ENCODE results near the gene CYB5R2.

Gene CYB5R2

GRCh38 chr11:7651140-7651551 lies 22.2 kb downstream of the CYB5R2 start:
- H3K9me3 ChIP-seq (replicated peaks; ENCODE audit: low read length): no peaks in the 10 kb centered on the region
- no peaks in the 10 kb centered on the region for H3K27me3 ChIP-seq (ENCODE audit: control insufficient read depth, insufficient read depth, low read length)
- no peaks in the 10 kb centered on the region for H3K36me3 ChIP-seq (ENCODE audit: insufficient read depth, low read length)
- no peak overlapping the region for H3K4me3 ChIP-seq (ENCODE audit: low read length)
- H3K9ac ChIP-seq (ENCODE audit: low read depth, low read length): no peak overlapping the region
- H3K4me1 ChIP-seq (ENCODE audit: control insufficient read depth, insufficient read depth, low read length): no peaks in the 10 kb centered on the region
- no peak overlapping the region for H3K4me2 ChIP-seq (ENCODE audit: low read length)

DNA sequence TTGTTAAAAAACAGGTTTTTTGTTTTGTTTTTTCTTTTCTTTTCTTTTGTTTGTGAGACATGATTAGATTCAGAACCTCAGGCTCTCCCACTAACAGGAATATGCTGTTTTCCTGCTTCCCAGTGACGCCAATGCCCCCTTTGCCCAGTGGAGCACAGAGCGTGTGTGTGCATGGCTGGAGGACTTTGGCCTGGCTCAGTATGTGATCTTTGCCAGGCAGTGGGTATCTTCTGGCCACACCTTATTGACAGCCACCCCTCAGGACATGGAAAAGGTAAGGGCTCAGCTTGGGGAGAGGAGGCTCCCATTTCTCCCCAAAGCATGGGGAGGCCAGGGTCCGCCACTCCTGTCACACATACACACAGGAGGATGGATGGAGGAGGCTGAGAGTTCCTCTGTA lies 25.0 kb downstream of the CYB5R2 start:
- Histone ChIP-seq H3K27me3 (ENCODE audit: control insufficient read depth, insufficient read depth, low read length) (no peaks in the 10 kb centered on the region), H3K4me3 (ENCODE audit: low read length) (no peak overlapping the region), H3K36me3 (ENCODE audit: insufficient read depth, low read length) (no peaks in the 10 kb centered on the region), H3K4me2 (ENCODE audit: low read length) (no peak overlapping the region), H3K9ac (ENCODE audit: low read depth, low read length) (no peak overlapping the region), H3K4me1 (ENCODE audit: control insufficient read depth, insufficient read depth, low read length) (no peaks in the 10 kb centered on the region), H3K9me3 (replicated peaks; ENCODE audit: low read length) (no peaks in the 10 kb centered on the region)

DNA sequence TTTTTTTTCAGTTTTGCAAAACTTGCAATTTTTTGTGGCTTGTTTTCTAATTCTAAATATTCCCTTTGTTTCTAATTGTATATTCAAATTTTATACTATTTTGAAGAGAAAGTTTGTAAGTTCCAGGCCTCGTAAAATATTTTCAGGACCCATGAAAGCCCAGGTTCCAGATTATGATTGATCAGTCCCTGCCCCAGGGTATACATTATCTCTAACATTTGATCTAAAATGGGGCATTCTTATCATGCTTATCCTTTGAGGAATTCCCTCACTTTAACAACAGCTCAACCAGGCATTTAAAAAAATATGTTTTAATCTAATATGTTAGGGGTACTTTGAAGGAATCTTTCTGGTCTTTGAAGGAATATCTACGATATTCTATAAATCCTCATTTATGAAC lies 26.4 kb downstream of the CYB5R2 start:
- H3K4me2 ChIP-seq (ENCODE audit: low read length): no peak overlapping the region
- no peak overlapping the region for H3K4me3 ChIP-seq (ENCODE audit: low read length)
- no peaks in the 10 kb centered on the region for H3K27me3 ChIP-seq (ENCODE audit: control insufficient read depth, insufficient read depth, low read length)
- H3K4me1 ChIP-seq (ENCODE audit: control insufficient read depth, insufficient read depth, low read length): no peaks in the 10 kb centered on the region
- H3K9me3 ChIP-seq (replicated peaks; ENCODE audit: low read length): no peaks in the 10 kb centered on the region
- H3K9ac ChIP-seq (ENCODE audit: low read depth, low read length): no peak overlapping the region
- H3K36me3 ChIP-seq (ENCODE audit: insufficient read depth, low read length): no peaks in the 10 kb centered on the region

DNA sequence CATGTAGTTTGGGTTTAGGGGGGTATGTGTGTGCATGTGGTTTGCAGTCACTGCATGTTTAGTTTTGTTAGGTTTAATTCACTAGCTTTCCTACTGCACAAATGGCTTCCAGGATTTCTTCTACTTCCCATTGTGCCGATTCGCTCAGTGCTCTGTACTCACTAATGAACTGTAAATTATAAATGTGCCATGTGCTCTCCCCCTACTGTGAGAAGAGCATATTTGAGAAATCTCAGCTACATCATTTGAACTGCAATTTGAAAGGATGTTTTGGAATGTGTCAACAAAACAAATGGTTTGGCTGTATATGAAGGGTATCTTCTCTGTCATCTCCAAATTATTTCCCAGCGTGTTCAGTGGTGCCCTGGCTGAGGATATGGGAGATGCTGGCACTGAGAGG lies 28.1 kb downstream of the CYB5R2 start:
- no peaks in the 10 kb centered on the region for H3K36me3 ChIP-seq (ENCODE audit: insufficient read depth, low read length)
- no peaks in the 10 kb centered on the region for H3K27me3 ChIP-seq (ENCODE audit: control insufficient read depth, insufficient read depth, low read length)
- no peaks in the 10 kb centered on the region for H3K9me3 ChIP-seq (replicated peaks; ENCODE audit: low read length)
- H3K4me1 ChIP-seq (ENCODE audit: control insufficient read depth, insufficient read depth, low read length): no peaks in the 10 kb centered on the region
- no peak overlapping the region for H3K4me3 ChIP-seq (ENCODE audit: low read length)
- no peak overlapping the region for H3K9ac ChIP-seq (ENCODE audit: low read depth, low read length)
- H3K4me2 ChIP-seq (ENCODE audit: low read length): no peak overlapping the region

DNA sequence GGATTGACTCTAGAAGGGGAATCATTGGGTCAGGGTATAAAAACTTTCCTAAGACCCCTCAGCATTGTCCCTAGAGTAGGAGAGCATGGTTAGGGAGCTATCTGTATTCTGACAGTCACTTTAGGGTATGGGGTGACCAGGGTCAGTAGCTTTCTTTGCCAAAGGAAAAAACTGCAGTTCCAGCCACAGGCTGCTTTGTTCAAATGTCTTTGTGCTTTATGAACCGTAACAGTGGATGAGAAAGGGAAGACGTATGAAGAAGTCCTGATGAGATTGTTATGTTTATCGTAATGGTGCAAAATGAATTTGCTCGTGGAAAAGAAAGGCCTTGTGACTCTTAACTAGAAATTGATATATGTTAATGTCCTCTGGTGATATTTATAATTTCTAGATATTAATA lies 30.0 kb downstream of the CYB5R2 start:
- Histone ChIP-seq H3K4me3 (ENCODE audit: low read length) (no peak overlapping the region), H3K9me3 (replicated peaks; ENCODE audit: low read length) (no peaks in the 10 kb centered on the region), H3K4me1 (ENCODE audit: control insufficient read depth, insufficient read depth, low read length) (no peaks in the 10 kb centered on the region), H3K27me3 (ENCODE audit: control insufficient read depth, insufficient read depth, low read length) (no peaks in the 10 kb centered on the region), H3K36me3 (ENCODE audit: insufficient read depth, low read length) (no peaks in the 10 kb centered on the region), H3K9ac (ENCODE audit: low read depth, low read length) (no peak overlapping the region), H3K4me2 (ENCODE audit: low read length) (no peak overlapping the region)

- no peak overlapping the region for H3K9ac ChIP-seq (ENCODE audit: low read depth, low read length)
- H3K4me1 ChIP-seq (ENCODE audit: control insufficient read depth, insufficient read depth, low read length): no peaks in the 10 kb centered on the region
- no peaks in the 10 kb centered on the region for H3K36me3 ChIP-seq (ENCODE audit: insufficient read depth, low read length)
- H3K9me3 ChIP-seq (replicated peaks; ENCODE audit: low read length): no peaks in the 10 kb centered on the region
- H3K27me3 ChIP-seq (ENCODE audit: control insufficient read depth, insufficient read depth, low read length): no peaks in the 10 kb centered on the region
- no peak overlapping the region for H3K4me3 ChIP-seq (ENCODE audit: low read length)
- no peak overlapping the region for H3K4me2 ChIP-seq (ENCODE audit: low read length)
Observed at GRCh38 chr11:7642747-7643146, 30.6 kb downstream of the CYB5R2 start.

- no peak overlapping the region for H3K4me2 ChIP-seq (ENCODE audit: low read length)
- no peaks in the 10 kb centered on the region for H3K4me1 ChIP-seq (ENCODE audit: control insufficient read depth, insufficient read depth, low read length)
- no peaks in the 10 kb centered on the region for H3K36me3 ChIP-seq (ENCODE audit: insufficient read depth, low read length)
- no peak overlapping the region for H3K4me3 ChIP-seq (ENCODE audit: low read length)
- no peaks in the 10 kb centered on the region for H3K27me3 ChIP-seq (ENCODE audit: control insufficient read depth, insufficient read depth, low read length)
- no peak overlapping the region for H3K9ac ChIP-seq (ENCODE audit: low read depth, low read length)
- H3K9me3 ChIP-seq (replicated peaks; ENCODE audit: low read length): no peaks in the 10 kb centered on the region
Observed at GRCh38 chr11:7640816-7641215, 32.5 kb downstream of the CYB5R2 start.

DNA sequence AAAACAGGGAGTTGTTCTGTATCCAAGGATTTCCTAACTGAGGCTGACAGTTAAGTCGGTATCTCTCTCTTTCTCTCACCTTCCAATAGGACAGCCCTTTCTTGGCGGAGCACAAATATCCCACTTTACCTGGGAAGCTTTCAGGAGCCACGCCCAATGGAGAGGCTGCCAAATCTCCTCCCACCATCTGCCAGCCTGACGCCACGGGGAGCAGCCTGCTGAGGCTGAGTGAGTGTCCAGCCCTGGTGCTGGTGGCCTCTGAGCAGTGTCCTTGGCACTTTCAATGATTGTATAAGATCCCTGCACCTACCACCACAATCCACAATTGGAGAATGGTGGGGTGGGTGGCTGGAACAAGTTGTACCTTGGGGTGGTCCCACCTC lies 33.7 kb downstream of the CYB5R2 start:
- H3K4me3 ChIP-seq (ENCODE audit: low read length): no peak overlapping the region
- no peaks in the 10 kb centered on the region for H3K36me3 ChIP-seq (ENCODE audit: insufficient read depth, low read length)
- H3K9me3 ChIP-seq (replicated peaks; ENCODE audit: low read length): no peaks in the 10 kb centered on the region
- H3K9ac ChIP-seq (ENCODE audit: low read depth, low read length): no peak overlapping the region
- H3K4me1 ChIP-seq (ENCODE audit: control insufficient read depth, insufficient read depth, low read length): no peaks in the 10 kb centered on the region
- H3K27me3 ChIP-seq (ENCODE audit: control insufficient read depth, insufficient read depth, low read length): no peaks in the 10 kb centered on the region
- H3K4me2 ChIP-seq (ENCODE audit: low read length): no peak overlapping the region

- Histone ChIP-seq H3K4me1 (ENCODE audit: control insufficient read depth, insufficient read depth, low read length) (no peaks in the 10 kb centered on the region), H3K4me2 (ENCODE audit: low read length) (no peak overlapping the region), H3K4me3 (ENCODE audit: low read length) (no peak overlapping the region), H3K9ac (ENCODE audit: low read depth, low read length) (no peak overlapping the region), H3K9me3 (replicated peaks; ENCODE audit: low read length) (no peaks in the 10 kb centered on the region), H3K27me3 (ENCODE audit: control insufficient read depth, insufficient read depth, low read length) (no peaks in the 10 kb centered on the region), H3K36me3 (ENCODE audit: insufficient read depth, low read length) (no peaks in the 10 kb centered on the region)
Observed at GRCh38 chr11:7638710-7639642, 34.3 kb downstream of the CYB5R2 start.

DNA sequence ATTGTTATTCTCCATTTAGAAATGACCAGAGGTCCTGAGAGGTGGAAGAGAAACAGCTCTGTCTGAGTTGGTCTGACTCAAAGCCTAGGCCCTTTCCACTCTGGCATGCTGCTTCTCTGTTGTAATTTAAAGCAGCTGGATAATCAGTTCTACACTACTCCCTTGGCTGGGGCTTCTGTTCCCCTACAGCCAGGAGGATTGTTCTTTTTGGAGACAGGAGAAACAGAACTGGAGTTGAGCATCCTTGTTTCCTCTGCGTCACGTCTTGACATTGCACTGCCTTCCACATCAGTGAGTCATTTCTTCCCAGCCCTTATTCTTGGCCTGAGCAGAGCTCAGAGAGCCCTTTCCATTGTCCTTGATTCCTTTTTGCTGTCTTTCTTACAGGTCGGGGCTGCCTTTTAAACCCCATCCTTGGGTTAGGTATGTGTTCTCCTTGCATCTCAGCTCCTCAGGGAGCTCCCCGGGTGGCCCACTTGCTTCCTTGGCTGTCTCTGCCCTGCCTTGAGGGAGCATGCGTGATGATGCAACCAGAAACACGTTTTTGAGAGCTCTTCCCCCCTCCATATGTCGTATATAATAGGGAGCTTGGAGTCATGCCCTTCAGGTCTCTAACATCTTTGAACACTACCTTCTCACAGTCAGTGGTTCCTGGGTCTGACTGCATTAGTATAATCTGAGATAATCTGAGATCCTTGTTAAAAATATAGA lies 35.7 kb downstream of the CYB5R2 start:
- H3K4me3 ChIP-seq (ENCODE audit: low read length): no peak overlapping the region
- H3K4me1 ChIP-seq (ENCODE audit: control insufficient read depth, insufficient read depth, low read length): no peaks in the 10 kb centered on the region
- H3K9ac ChIP-seq (ENCODE audit: low read depth, low read length): no peak overlapping the region
- H3K9me3 ChIP-seq (replicated peaks; ENCODE audit: low read length): no peaks in the 10 kb centered on the region
- H3K4me2 ChIP-seq (ENCODE audit: low read length): no peak overlapping the region
- H3K27me3 ChIP-seq (ENCODE audit: control insufficient read depth, insufficient read depth, low read length): no peaks in the 10 kb centered on the region
- H3K36me3 ChIP-seq (ENCODE audit: insufficient read depth, low read length): no peaks in the 10 kb centered on the region

DNA sequence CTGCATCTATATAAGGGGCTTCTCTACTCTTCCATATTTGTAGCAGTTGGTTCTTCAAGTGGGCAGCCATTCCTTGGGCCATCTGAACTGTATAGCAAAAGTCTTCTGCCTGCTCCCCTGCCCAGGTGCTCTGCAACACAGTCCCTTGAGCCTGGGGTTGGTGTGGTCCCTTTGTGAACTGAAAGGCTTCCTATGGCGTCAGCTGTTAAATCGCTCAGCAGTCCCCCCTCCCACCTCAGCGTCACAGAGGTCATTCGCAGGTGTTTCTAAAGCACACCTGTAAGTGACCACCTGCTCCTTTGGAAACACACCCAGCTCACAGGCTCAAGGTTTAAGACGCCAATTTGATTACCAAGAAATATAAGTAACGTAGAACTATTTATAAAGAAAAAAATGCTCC lies 37.0 kb downstream of the CYB5R2 start:
- Histone ChIP-seq H3K9me3 (replicated peaks; ENCODE audit: low read length) (no peaks in the 10 kb centered on the region), H3K4me1 (ENCODE audit: control insufficient read depth, insufficient read depth, low read length) (no peaks in the 10 kb centered on the region), H3K4me3 (ENCODE audit: low read length) (no peak overlapping the region), H3K36me3 (ENCODE audit: insufficient read depth, low read length) (no peaks in the 10 kb centered on the region), H3K4me2 (ENCODE audit: low read length) (no peak overlapping the region), H3K9ac (ENCODE audit: low read depth, low read length) (no peak overlapping the region), H3K27me3 (ENCODE audit: control insufficient read depth, insufficient read depth, low read length) (no peaks in the 10 kb centered on the region)

DNA sequence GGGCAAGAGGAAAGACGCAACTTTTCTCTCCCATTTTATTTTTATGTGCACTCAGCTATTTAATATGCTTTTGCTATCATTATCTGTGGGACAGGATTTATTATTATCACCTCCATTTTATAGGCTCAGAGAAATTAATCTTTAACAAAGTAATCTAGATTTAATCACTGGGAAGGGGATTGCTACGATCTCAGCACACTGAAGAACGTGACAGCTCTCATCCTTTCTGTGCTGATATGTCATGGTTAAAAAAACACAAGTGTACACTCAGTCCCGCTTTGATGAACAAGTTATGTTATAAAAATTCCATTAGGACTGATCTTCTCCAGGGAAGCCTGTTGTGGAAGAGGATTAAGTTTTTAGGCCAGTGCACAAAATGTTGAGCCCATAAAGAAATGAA lies 37.6 kb downstream of the CYB5R2 start:
- Histone ChIP-seq H3K27me3 (ENCODE audit: control insufficient read depth, insufficient read depth, low read length) (no peaks in the 10 kb centered on the region), H3K9me3 (replicated peaks; ENCODE audit: low read length) (no peaks in the 10 kb centered on the region), H3K4me3 (ENCODE audit: low read length) (no peak overlapping the region), H3K9ac (ENCODE audit: low read depth, low read length) (no peak overlapping the region), H3K4me2 (ENCODE audit: low read length) (no peak overlapping the region), H3K36me3 (ENCODE audit: insufficient read depth, low read length) (no peaks in the 10 kb centered on the region), H3K4me1 (ENCODE audit: control insufficient read depth, insufficient read depth, low read length) (no peaks in the 10 kb centered on the region)
